ENCODE measurements around the gene FAM72D.
"Not testable (repeated sequence)": the region's sequence is repeated elsewhere in the genome, so short reads cannot be mapped to it uniquely, and the experiment has no call there.

FAM72D gene

DNA sequence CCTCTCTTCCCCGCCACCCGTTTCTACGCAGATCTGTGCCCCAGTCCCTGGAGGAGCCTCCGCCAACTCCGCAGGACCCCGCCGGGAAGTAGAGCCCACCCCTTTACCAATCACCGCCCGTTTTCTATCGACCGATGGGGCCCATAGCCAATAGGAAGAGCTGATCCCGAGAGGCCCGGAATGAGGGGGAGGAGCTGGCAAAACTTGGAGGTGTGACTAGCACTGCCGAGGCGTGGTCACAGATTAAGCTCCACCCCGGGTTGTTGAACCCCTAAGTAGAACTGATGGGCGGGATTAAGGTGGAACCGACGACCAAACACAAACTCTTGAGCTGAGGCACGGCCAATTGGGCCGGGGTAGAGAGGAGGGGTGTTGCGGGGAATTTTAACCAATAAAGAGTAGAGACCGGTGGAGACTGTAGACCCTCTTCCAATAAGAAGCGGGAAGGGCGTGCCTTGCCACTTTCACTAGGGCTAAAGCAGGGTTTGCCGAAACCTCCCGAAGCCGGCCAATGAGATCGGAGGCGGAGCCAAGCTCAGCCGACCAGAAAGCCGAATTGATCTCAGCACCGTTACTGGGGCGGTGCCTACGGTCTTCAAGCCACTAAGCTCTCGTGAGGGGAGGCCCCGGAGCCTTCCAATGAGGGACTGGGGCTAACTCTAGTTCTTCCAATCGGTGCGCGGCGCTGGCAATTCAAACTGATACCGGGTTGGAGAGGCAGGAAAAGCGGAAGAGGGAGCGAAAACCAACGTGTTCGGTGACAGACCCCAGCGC lies at the start of gene FAM72D, which contains the start of gene SRGAP2B:
FAM72D (plus strand) TSS at position 691 of the 774 bp plus-strand sequence. CDS start 874 bp downstream, outside the sequence.
SRGAP2B (minus strand) TSS at position 45 of the 774 bp plus-strand sequence. CDS start 2,427 bp downstream, outside the sequence.
- DNase-seq (ENCODE audit: low spot score) = not testable (repeated sequence)

DNA sequence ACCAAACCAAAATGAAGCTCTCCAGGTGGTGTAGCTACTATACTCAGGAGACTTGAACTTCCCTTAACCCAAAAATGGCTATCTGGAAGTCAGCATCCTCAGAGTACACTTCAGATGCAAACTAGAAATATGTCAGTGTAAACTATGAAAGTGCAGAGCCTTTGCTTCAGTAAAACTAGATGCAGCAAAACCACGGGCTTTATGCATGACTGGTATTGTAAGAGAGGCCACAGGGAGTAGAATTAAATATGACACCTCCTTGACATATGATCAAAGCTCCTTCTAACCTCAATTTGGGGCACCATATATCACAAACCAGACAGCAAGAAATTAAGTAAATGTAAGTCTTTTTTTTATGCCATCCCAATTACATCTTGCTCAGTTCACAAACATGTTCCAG lies 48.2 kb upstream of the FAM72D start:
- not testable (repeated sequence) for DNase-seq (ENCODE audit: low spot score)

DNA sequence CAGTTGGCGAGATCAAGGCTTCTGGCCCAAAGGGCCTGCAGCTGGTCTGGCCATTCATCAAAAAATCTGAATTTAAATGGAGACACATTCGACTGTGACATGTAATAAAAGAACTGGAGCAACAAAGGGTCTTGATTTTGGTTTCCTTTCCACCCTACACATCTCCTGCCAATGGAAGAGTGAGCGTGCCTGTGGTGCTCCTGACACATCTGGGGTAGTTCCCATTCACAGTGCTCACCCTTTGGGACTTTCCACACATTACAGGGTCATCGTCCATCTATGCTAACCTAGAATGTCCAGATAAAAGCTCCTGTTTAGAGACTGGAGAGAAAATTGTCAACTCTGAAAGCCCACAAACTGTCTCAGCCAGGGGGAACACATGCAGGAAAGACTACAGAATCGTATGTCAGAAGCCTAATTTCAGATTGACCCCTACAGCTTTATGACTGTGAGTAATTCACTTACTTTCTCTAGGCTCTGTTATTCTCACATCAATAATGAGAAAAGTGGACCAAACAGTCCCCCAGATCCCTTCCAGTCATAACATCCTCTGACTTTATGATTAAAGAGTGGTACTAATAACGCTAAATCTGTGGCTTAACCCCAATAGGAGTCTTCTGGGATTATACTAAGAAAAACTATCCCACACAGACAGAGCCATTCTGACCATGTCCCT lies 47.5 kb upstream of the FAM72D start:
- DNase-seq (ENCODE audit: low spot score) = not testable (repeated sequence)

DNA sequence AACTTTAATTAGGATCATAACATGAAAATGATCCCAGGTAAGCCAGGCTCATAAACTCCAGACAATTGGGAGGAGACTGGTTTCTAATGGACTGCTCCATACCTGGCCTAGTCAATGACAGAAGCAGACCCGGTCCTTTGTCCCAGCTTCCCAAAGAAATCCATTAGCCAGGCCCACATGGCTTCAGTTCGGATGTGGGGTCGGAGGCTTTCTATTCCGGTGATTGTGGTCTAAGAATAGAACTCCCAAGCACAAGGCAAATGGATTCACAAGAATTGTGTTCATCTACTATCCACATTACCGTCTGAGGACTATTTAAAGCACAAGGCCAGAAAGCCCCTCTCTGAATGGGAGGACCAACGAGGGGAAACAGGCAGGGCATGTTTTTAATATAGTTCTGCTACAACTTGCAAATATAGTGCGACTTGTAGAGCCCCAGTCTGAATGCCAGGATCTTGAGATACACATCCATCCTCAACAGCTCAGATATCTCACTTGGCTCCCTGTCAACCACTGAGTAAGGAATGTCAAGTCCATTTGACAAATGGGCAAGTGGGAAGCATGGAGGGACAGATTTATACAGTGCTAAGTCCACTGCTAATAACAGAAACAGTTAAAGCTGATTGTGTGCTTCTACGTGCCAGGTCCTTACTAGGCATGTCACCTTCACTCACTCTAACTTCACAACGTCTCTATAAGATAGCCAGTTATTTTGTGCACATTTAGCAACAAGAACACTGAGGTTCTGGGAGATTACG lies 43.6 kb upstream of the FAM72D start:
- DNase-seq (ENCODE audit: low spot score) = not testable (repeated sequence)

DNA sequence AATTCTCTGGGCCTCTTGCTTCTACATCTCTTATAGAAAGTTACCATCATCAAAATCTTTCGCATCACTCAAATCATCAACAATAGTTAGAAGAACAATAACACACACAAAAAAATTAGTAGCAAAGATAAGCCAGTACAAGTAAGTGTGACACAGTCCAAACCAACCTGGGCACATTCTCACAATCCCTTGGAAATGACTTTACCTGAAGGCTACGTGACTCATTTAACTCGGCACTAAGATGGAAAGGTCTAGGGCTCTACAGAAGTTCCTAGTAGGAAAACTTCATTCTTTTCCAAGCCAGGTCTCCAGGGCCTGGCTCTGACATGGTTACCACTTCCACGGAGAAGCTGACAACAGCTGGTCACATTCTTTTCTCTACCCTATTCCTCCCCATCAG lies 42.3 kb upstream of the FAM72D start:
- DNase-seq (ENCODE audit: low spot score) = not testable (repeated sequence)

DNA sequence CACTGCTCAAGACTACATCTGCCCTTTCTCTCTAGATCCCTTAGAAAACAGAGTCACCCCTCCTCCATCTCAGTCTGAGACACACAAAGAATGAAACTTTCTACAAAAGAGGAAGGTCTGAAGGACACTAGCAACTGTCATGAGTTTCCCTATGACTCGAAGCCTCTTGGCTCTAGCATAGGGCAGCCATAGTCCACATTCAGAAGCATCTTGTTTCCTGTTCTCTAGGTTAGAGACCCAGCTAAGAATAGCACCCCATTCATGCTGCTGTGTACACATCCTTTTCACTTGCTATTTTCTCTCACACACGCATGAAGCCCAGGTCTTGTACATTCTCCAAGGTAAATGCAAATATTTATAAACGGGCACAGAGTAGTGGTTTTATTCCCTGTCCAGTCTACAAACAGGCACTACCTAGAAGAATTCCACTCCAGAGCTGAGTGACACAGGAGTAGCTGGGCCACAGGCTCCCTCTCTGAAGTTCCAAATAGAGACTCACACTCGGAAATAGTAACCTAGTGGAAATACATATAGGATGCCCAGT lies 40.5 kb upstream of the FAM72D start:
- DNase-seq (ENCODE audit: low spot score) = not testable (repeated sequence)

DNA sequence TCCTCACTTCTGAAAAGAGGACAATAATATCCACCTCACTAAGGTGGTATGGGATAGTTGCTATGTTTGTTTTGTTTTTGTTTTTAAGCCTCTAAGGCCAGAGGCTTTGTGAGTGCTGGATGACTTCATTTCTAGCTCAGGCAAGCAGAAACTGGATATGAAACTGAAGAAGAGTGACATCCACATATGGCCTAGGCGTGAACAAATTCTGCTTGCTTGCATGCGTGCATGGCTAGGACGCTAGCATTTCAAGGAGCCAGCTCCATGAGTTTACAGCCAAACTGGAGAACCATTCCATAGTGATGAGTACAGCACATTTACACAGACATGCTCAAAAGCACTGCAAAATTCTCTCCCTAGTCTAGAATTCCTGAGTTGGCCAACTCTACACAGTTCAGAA lies 37.6 kb upstream of the FAM72D start:
- not testable (repeated sequence) for DNase-seq (ENCODE audit: low spot score)

DNA sequence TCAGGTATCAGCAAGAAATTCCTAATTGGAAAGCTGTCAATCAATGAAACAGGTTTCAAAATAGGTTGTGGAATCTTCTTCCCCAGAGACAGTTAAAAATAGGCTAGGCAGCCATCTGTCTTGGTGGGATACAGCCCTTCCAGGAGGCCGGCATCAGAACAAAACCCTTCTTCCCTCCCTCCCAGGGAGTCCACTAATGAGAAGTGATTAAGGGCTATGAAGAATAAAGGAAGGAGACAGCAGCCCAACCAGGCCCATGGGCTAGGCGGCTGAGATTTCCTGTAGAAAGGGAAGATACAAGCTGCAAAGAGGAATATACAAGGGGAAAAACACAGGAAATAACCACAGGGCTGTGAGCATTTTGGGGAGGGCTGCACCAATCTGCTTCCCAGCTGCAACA lies 32.5 kb upstream of the FAM72D start:
- not testable (repeated sequence) for DNase-seq (ENCODE audit: low spot score)

DNA sequence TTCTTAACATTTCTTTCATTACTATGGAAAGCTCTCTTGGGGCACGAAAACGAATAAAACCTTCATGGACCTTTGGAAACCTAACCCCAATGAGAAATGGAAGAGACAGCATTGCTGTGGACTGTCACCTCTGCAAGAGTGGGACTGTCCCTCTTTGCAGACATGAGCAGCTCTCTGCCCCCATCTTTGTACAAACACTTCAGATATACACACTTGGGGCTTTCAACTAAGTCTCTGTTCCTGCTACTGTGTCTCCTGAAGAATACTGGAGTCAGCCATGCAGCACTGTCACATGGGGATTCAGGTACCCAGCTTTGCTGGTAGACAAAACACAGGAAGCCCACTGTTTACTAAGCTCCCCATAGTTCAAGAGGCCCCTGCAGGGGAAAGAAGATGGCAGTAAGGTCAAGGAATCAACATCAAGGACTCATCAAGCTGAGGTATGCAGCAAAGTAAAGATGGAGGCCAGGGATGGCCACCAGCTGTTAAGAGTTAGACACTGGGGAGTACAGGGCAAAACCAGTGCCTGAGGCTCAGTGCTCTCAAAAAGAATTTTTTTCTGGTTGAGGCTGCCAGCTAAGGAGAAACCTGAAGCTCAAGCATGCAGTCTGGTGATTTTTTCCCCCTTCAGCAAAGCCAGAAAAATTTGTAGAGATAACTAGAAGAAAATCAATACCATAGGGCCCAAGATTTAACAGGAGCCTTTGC lies 31.7 kb upstream of the FAM72D start:
- DNase-seq (ENCODE audit: low spot score) = not testable (repeated sequence)

DNA sequence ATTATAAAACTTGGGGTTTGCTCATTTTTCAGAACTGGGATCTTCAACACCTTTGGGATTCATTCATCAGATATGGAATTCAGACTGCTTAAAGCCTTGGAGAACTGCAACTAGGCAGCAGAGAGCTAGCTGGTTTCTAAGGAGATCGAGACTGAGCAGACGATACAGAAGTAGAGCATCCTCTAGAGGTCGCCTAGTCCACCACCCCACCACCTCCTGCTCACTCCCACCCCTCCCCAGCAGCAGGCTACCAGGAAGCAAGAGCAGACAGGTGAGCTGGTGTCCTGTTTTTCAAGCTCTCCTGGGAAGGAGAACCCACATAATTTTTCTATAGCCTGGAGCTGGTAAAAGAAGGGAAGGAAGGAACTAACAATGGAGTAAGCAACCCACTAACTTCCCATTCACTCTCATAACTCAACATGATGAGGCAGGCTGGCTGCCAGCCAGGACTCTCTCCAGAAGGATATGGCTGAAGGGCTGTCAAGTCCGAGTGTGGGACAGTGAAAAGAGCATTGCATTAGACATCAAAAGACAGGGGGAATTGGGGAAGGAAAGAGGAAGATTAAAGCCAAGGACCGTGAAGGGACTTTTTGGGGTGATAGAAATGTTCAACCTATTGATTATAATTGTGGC lies 30.5 kb upstream of the FAM72D start:
- not testable (repeated sequence) for DNase-seq (ENCODE audit: low spot score)

DNA sequence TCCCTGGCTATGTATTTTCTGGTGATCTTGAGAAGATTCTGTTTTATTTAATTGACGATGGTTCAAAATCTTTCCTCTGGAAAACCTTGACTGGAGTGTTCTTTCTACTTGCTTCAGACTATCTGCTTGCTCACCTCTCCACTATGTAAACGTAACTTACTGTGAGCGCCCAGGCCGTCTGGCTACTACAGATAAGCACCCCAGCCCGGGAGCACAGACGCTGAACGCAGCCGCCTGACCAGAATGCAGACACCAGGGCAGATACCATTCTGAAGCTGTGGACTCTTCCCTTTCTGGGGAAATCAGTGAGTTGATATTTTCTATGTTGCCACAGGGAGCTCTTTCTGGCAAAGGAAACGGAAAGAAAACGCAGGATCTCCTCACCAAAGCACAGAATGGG lies 29.3 kb upstream of the FAM72D start:
- DNase-seq (ENCODE audit: low spot score) = not testable (repeated sequence)

DNA sequence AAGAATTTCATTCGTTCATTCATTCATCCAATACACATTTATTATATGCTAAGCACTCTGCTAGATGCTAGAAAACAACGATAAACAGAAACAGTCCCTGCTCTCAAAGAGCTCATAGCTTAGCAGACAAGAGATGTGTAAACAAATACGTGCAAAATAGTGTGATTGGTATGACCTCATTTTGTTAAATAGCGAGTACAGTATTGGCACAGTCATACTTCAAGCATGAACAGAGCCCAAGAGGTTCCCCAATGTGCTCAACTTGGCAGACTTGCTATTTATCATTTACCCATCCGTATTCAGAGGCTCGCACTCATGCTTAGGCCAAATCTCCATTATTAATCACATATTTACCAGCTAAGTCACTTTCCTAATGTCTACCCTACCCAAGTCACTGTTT lies 24.2 kb upstream of the FAM72D start:
- DNase-seq (ENCODE audit: low spot score) = not testable (repeated sequence)

DNA sequence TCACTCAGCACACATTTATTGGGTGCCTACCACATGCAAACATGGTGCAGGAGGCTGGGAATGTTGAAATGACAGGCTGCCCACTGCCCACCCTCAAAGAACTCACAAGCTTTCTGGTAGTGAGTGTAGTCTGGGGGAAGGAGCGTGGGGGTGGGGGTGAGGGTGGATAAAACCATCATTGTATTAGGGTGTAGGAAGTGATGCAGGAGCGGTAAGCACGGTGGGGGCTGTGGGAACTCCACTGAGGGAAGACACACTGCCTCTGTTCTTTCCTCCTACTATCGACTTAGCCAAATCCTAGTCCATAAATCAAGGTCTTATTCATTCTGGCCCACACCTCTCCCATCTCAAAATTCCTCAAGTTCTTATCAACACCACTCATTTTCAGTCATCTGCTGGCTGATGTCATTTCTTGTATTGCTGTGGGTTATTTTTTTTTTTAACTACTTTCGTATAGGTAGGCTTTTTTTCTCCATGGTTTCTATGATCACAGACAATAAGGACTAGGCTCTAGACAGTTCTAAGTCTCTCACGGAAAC lies 21.7 kb upstream of the FAM72D start:
- not testable (repeated sequence) for DNase-seq (ENCODE audit: low spot score)

DNA sequence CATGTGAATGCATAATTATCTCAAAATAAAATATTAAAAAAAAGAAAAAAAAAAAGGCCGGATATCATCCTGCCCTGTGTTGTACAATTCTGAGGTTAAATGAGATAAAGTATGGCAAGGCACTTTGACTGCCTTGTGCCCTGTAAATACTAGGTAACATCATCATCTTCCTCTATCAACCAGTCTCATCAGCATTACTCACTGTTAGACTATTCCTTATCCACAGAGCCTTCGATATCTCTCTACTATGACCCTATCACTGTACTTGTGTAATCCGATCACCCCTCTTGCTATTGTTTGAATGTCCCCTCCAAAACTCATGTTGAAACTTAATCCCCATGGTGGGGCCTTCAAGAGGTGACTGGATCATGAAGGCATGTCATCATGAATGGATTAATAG lies 18.9 kb upstream of the FAM72D start:
- not testable (repeated sequence) for DNase-seq (ENCODE audit: low spot score)

DNA sequence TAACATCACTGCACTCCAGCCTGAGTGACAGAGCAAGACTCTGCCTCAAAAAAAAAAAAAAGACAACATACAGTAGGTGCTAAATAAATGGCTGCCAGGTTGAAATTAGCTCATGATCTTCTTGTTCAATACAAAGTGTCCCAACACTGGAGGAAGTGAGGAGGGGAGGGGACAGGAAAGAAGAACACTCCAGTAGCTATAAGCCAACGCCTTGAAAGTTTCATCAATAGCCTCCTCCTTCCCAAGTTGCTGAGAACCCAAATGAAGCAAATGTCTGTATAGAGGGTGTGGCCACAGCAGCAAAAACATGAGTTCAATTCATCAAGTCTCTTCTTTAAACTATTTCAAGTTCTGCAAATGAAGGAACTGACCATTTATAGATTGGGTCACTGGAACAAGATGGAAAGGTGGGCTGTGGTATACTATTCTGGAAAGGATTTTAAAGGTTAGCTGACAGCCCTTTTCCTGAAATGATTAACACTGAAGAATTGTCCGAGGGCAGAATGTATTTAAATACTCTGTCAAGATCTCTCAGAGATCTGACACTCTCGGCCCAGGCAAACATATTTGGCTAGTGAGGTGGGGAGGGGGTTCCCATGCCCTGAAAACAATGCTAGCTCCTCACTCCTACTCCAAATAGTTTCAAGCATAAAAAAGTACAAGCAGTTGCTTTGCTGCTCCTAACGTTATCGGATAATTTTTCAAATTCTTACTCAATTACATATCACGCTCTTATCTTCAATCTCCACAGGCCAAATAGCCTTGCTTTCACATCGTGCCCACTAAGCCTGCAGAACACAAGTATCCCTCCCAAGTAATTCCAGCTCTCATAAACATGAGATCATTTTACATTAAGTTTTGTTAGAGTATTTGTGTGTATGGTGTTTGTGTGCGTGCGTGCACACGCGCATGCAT lies 17.6 kb upstream of the FAM72D start:
- not testable (repeated sequence) for DNase-seq (ENCODE audit: low spot score)

DNA sequence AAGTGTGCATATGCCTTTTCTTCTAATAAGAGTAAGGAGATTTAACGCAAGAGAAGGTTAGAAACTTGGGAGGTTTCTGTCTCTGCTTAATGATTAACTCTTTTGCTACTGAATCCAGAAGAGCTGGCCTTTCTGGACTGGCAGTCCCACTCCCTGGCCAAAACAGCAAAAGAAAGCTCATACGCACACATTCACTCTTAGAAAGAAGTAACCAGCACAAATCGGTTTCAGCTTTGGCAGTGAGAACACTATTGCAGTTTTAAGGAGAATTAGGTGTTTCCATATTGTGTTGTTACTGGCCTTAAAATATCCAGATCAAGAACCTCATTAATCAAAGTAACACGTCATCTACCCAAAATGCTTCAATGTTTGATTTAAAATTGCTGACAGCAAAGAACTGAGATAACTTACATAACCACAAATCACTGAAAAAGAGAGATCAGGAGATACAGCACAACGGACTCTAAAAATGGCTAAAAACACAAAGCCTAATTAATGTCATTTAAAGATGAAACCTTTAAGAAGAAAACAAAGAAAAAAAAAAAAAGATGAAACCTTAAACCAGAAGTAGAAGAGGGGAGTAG lies 16.9 kb upstream of the FAM72D start:
- DNase-seq (ENCODE audit: low spot score) = not testable (repeated sequence)

DNA sequence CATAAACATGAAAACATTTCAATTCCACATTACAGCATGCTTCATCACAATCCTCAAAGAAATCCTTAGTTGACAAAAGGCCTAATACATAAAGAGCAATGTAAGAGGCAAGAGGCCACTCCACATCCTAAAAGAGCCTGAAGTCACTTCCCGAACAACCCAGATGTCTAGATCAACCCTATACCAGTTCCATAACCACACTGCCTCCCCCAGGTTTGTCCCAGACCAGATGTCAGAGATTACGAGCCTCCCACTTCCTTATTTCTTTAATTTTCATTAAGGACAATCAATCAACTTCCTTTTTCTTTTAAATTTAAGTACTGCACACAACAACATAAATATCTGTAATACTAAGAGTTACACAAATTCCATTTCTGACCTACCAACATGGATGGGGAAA lies 16.0 kb upstream of the FAM72D start:
- not testable (repeated sequence) for DNase-seq (ENCODE audit: low spot score)

DNA sequence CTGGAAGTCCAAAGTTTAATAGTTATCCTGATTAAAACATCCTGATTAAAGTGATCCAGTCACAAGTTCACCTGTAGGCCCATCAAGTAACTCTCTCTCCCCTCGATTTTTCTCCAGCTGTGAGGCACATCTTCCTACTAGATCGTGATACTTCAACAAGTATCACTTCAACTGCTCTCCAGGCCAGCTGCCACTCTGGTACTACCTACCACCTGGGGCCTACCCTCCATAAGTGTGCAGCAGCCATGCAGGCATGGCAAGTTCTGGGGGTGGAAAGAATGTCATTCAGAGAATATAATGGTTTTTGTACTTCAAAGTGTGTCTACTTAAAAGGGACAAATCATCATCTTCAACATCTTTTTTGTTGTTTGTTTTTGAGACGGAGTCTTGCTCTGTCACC lies 15.6 kb upstream of the FAM72D start:
- DNase-seq (ENCODE audit: low spot score) = not testable (repeated sequence)
